ENCODE measurements around the gene CBX4.

Gene CBX4

GRCh38 chr17:79873583-79873982, 34.3 kb upstream of the CBX4 start:
- no peaks in the 10 kb centered on the region; the same call in 1 of the 2 replicates for H3K27me3 ChIP-seq (ENCODE audit: insufficient read depth, low read depth)
- H4K20me1 ChIP-seq (ENCODE audit: insufficient read depth): no peaks in the 10 kb centered on the region
- no peaks in the 10 kb centered on the region for H3K79me2 ChIP-seq (ENCODE audit: insufficient read depth, low read depth)
- no peak overlapping the region for H3K4me3 ChIP-seq (IDR thresholded peaks at IDR 0.05; ENCODE audit: insufficient read depth, low read depth, low read length)
- H2AFZ ChIP-seq (ENCODE audit: low read depth): no peak overlapping the region
- no peak overlapping the region for H3K9ac ChIP-seq
- no peak for TF ChIP-seq CTCF (conservative IDR thresholded peaks at IDR 0.05; ENCODE audit: low read depth, low read length)
- H3K36me3 ChIP-seq (ENCODE audit: insufficient read depth): no peaks in the 10 kb centered on the region
- no peak overlapping the region for H3K4me2 ChIP-seq
- H3K27ac ChIP-seq: no peak overlapping the region
- no peaks in the 10 kb centered on the region for H3K4me1 ChIP-seq (ENCODE audit: low read depth, poor library complexity, severe bottlenecking)

GRCh38 chr17:79872762-79873161, 33.5 kb upstream of the CBX4 start:
- no peaks in the 10 kb centered on the region for H4K20me1 ChIP-seq (ENCODE audit: insufficient read depth)
- no peak for TF ChIP-seq CTCF (conservative IDR thresholded peaks at IDR 0.05; ENCODE audit: low read depth, low read length)
- no peak overlapping the region for H3K4me2 ChIP-seq
- peaks cover 6% of the 10 kb centered on the region for H3K27me3 ChIP-seq (ENCODE audit: insufficient read depth, low read depth)
- no peak overlapping the region for H3K27ac ChIP-seq
- no peak overlapping the region for H2AFZ ChIP-seq (ENCODE audit: low read depth)
- H3K4me1 ChIP-seq (ENCODE audit: low read depth, poor library complexity, severe bottlenecking): no peaks in the 10 kb centered on the region
- H3K4me3 ChIP-seq (IDR thresholded peaks at IDR 0.05; ENCODE audit: insufficient read depth, low read depth, low read length): no peak overlapping the region
- H3K79me2 ChIP-seq (ENCODE audit: insufficient read depth, low read depth): no peaks in the 10 kb centered on the region
- H3K36me3 ChIP-seq (ENCODE audit: insufficient read depth): no peaks in the 10 kb centered on the region
- H3K9ac ChIP-seq: no peak overlapping the region

GRCh38 chr17:79871131-79871530, 31.9 kb upstream of the CBX4 start:
- H3K79me2 ChIP-seq (ENCODE audit: insufficient read depth, low read depth): no peaks in the 10 kb centered on the region
- TF ChIP-seq CTCF (conservative IDR thresholded peaks at IDR 0.05; ENCODE audit: low read depth, low read length): no peak
- no peak overlapping the region for H3K4me3 ChIP-seq (IDR thresholded peaks at IDR 0.05; ENCODE audit: insufficient read depth, low read depth, low read length)
- H3K4me2 ChIP-seq: no peak overlapping the region
- H3K9ac ChIP-seq: no peak overlapping the region
- H3K36me3 ChIP-seq (ENCODE audit: insufficient read depth): no peaks in the 10 kb centered on the region
- no peaks in the 10 kb centered on the region for H4K20me1 ChIP-seq (ENCODE audit: insufficient read depth)
- no peak overlapping the region for H3K27ac ChIP-seq
- H3K4me1 ChIP-seq (ENCODE audit: low read depth, poor library complexity, severe bottlenecking): peaks cover 7% of the 10 kb centered on the region
- no peak overlapping the region for H2AFZ ChIP-seq (ENCODE audit: low read depth)
- peaks cover 7% of the 10 kb centered on the region for H3K27me3 ChIP-seq (ENCODE audit: insufficient read depth, low read depth)

DNA sequence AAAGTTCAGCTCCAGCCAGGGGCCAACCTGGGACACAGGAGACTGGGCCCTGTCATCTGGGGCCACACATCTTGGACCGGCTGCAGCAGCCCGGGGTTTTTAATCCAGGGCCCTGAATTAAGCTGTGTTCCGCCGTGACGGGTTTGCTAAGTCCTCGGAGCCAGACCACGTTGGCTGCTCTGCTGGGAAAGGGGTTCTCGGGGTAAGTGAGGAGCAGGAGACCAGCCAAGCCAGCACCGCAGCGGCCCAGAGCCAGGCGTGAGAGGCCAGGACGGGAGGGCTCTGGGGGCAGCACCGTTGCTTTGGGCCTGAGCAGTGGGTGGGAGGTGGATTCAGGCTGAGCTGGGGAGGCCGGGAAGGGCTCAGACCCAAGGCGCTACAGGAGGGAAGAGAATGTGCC, 31.3 kb upstream of the CBX4 start:
- Histone ChIP-seq H4K20me1 (ENCODE audit: insufficient read depth) (no peaks in the 10 kb centered on the region), H3K27me3 (ENCODE audit: insufficient read depth, low read depth) (peaks cover 7% of the 10 kb centered on the region), H3K36me3 (ENCODE audit: insufficient read depth) (no peaks in the 10 kb centered on the region), H3K9ac (no peak overlapping the region), H3K4me3 (IDR thresholded peaks at IDR 0.05; ENCODE audit: insufficient read depth, low read depth, low read length) (no peak overlapping the region), H2AFZ (ENCODE audit: low read depth) (no peak overlapping the region), H3K79me2 (ENCODE audit: insufficient read depth, low read depth) (no peaks in the 10 kb centered on the region), H3K27ac (no peak overlapping the region), H3K4me1 (ENCODE audit: low read depth, poor library complexity, severe bottlenecking) (peaks cover 7% of the 10 kb centered on the region), H3K4me2 (no peak overlapping the region)
- no peak for TF ChIP-seq CTCF (conservative IDR thresholded peaks at IDR 0.05; ENCODE audit: low read depth, low read length)

Measured in KMS-11 (cell line).